Vagina (tissue), 2 donors: ENCODE results near the gene NFU1.

Experiments used
- CTCF ChIP-seq, 3 experiments: fragments of 450-650 bp in 2 of 3; fragments of 200-600 bp in 1 of 3; sonication (generic) in 1 of 3; IDR thresholded peaks; one replicate each; pipeline ENCODE4 v1.5.1; 2017 to 2019; ENCODE audit warnings: antibody characterized with exemption in 3 of 3, mild to moderate bottlenecking in 2 of 3, moderate library complexity in 2 of 3
- POLR2AphosphoS5 ChIP-seq, 2 donors: sonication (generic); formaldehyde crosslinking; IDR thresholded peaks; one replicate each; pipeline ENCODE4 v1.9.0; 2017; ENCODE audit warnings: antibody characterized with exemption in 2 of 2, mild to moderate bottlenecking in 2 of 2, low read depth in 1 of 2; ENCODE audit not compliant: insufficient read depth in 1 of 2

- TF ChIP-seq CTCF (IDR thresholded peaks at IDR 0.05) (no peak), POLR2AphosphoS5 (IDR thresholded peaks at IDR 0.05; ENCODE audit: insufficient read depth in 1 of 2, low read depth in 1 of 2) (no peak)
These were observed 15.0 kb downstream of the NFU1 start for GRCh38 chr2:69422198-69422597.
